ENCODE data around the gene PRKCSH.
"Not testable (repeated sequence)": the region's sequence is repeated elsewhere in the genome, so short reads cannot be mapped to it uniquely, and the experiment has no call there.

The PRKCSH gene

GRCh38 chr19:11448923-11449554 is 13.6 kb downstream of the PRKCSH start:
- DNase-seq (ENCODE audit: low read depth, low spot score) = no peak

- no peak for DNase-seq (ENCODE audit: low read depth, low spot score)
Measured at GRCh38 chr19:11450570-11451326, 15.3 kb downstream of the PRKCSH start.

- DNase-seq (ENCODE audit: low read depth, low spot score) = no peak
Measured at GRCh38 chr19:11451327-11451870, 16.0 kb downstream of the PRKCSH start.

GRCh38 chr19:11451871-11452619 is 16.6 kb downstream of the PRKCSH start:
- DNase-seq (ENCODE audit: low read depth, low spot score) = no peak

GRCh38 chr19:11452620-11453310 is 17.3 kb downstream of the PRKCSH start:
- DNase-seq (ENCODE audit: low read depth, low spot score) = no peak

GRCh38 chr19:11453468-11454341 is 18.3 kb downstream of the PRKCSH start:
- no peak for DNase-seq (ENCODE audit: low read depth, low spot score)

- DNase-seq (ENCODE audit: low read depth, low spot score) = not testable (repeated sequence)
Measured at GRCh38 chr19:11455233-11455554, 19.8 kb downstream of the PRKCSH start.

GRCh38 chr19:11456659-11457058 is 21.2 kb downstream of the PRKCSH start:
- DNase-seq (ENCODE audit: low read depth, low spot score) = no peak

GRCh38 chr19:11457115-11457514 is 21.7 kb downstream of the PRKCSH start:
- DNase-seq (ENCODE audit: low read depth, low spot score) = no peak

GRCh38 chr19:11457831-11458230 is 22.4 kb downstream of the PRKCSH start:
- no peak for DNase-seq (ENCODE audit: low read depth, low spot score)

- no peak for DNase-seq (ENCODE audit: low read depth, low spot score)
Measured at GRCh38 chr19:11458236-11458900, 22.9 kb downstream of the PRKCSH start.

GRCh38 chr19:11458912-11459311 is 23.5 kb downstream of the PRKCSH start:
- not testable (repeated sequence) for DNase-seq (ENCODE audit: low read depth, low spot score)

- DNase-seq (ENCODE audit: low read depth, low spot score) = no peak
Measured at GRCh38 chr19:11460207-11460606, 24.8 kb downstream of the PRKCSH start.

- no peak for DNase-seq (ENCODE audit: low read depth, low spot score)
Measured at GRCh38 chr19:11461453-11461852, 26.0 kb downstream of the PRKCSH start.

GRCh38 chr19:11463391-11463790 is 28.0 kb downstream of the PRKCSH start:
- DNase-seq (ENCODE audit: low read depth, low spot score) = no peak

GRCh38 chr19:11464333-11465265 is 29.2 kb downstream of the PRKCSH start:
- DNase-seq (ENCODE audit: low read depth, low spot score) = no peak

GRCh38 chr19:11465600-11465999 is 30.2 kb downstream of the PRKCSH start:
- DNase-seq (ENCODE audit: low read depth, low spot score) = no peak

- DNase-seq (ENCODE audit: low read depth, low spot score) = not testable (repeated sequence)
Measured at GRCh38 chr19:11468266-11468845, 32.9 kb downstream of the PRKCSH start.

GRCh38 chr19:11473725-11474124 is 38.3 kb downstream of the PRKCSH start:
- no peak for DNase-seq (ENCODE audit: low read depth, low spot score)
